H54 (cell line): ENCODE data around the gene SH3BGRL2.
"Not testable (repeated sequence)": the region's sequence is repeated elsewhere in the genome, so short reads cannot be mapped to it uniquely, and the experiment has no call there.

Experiments used
- DNase-seq: peaks from one replicate; pipeline ENCODE4 v3.0.0; 2011; ENCODE audit warnings: low spot score, mixed read lengths; ENCODE audit not compliant: insufficient read length
- FAIRE-seq: peaks from 3 replicates; lab custom pipeline; 2011; peaks lifted over from hg19 to GRCh38; lab: Jason Lieb, UNC
- POLR2A ChIP-seq: IDR thresholded peaks from 2 replicates; pipeline ENCODE4 v1.6.1; 2011; ENCODE audit warnings: low read depth, mild to moderate bottlenecking, low read length

The SH3BGRL2 gene

DNA sequence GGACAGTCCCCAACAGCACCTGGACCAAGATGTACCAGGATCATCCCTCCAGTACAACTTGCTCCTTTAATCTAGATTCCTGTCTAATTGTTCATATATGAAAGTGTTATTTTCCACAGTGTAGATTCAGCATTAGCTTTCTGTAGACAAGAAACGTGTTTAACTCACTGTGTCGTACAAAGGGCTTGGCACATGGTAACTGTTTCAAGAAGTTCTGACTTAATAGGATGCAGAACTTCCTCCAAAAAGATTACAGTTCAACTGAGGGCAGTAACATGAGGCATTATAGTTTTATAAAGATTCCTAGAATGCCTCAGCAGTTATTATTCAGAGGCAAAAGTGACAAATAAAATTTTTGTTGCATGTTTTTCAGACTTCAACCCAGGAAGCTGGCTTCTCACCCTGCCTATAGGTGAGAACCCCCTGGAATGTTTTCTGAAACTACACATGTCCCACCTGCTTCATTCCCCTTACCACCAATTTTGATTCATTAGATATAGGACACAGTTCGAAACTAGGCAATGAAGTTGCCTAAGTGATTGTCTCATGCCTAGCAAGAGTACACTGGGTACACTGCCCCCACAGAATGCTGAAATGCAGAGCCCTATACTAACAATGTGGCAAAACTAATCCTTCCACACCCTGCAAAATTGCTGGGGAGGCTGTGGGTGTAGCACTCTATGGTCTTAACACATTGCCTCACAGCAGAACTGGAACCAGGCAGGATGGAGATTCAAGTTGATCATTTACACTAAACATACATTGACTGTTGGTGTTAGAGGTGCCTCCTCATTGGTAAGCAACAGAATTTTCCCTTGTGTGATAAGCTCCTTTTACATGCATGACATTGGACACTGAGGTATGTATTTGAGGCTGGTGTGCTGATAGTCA lies 22.6 kb upstream of the SH3BGRL2 start:
- TF ChIP-seq POLR2A: no peak
- DNase-seq: no peak
- no peak for FAIRE-seq

DNA sequence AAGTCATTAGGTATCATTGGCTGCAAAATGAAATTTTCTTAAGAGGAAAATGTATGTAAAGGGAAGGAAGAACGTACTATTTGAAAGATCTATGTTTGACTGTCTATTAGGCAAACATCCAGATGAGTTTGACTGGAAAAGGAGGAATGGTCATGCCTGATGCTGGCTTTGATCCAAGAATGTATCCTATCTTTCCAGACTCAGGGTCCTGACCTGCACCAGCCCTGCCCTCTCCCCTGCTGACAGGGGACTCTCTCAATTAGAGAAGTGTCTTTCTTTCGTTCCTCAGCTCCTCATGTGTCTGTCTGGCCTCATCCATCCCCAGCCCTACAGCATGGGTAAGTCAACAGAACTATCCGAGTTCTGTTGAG lies 21.9 kb upstream of the SH3BGRL2 start:
- DNase-seq (no peak), FAIRE-seq (no peak)
- TF ChIP-seq POLR2A: no peak

GRCh38 chr6:79610306-79611009 lies 20.7 kb upstream of the SH3BGRL2 start:
- DNase-seq (no peak), FAIRE-seq (no peak)
- TF ChIP-seq POLR2A: no peak

DNA sequence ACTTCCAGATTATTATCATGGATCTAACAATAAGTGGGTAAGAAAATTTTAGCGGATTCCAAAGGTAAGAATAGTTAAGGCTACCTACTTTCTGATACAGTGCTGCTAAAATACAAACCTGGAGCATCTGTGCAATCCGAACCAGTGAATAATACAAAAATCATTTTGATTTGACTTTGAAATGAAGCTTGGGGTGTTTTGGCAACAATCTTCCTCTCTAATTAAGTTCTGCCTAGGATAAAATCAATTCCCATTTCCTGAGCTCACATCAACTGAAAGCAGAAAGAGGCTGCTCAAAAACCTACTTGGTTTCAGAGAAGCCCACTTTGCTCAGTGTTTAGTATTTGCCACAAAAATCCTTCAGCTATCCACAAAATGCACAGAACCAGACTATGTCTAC lies 18.7 kb upstream of the SH3BGRL2 start:
- FAIRE-seq: no peak

DNA sequence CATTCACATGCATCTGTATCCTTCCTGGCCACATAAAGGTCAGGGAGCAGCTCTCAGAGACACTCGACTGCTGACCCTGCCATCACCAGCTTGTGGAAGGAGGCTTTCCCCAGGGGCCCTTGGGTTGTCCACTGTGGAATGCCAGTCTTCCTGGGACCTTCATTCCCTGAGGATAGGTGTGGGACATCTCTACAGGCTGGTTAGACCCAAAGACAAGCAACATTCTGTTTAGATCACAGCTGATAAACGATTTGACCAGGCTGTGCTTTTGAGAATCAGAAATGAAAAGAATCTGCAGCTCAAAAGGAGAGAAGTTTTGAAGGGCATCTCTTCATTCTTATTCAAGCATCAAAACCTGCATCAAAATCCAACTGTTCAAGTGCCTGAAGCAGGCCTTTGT lies 18.2 kb upstream of the SH3BGRL2 start:
- FAIRE-seq: no peak

More for the DNA sequence above, 18.7 kb upstream of the SH3BGRL2 start:
- no peak for DNase-seq
- no peak for TF ChIP-seq POLR2A

DNA sequence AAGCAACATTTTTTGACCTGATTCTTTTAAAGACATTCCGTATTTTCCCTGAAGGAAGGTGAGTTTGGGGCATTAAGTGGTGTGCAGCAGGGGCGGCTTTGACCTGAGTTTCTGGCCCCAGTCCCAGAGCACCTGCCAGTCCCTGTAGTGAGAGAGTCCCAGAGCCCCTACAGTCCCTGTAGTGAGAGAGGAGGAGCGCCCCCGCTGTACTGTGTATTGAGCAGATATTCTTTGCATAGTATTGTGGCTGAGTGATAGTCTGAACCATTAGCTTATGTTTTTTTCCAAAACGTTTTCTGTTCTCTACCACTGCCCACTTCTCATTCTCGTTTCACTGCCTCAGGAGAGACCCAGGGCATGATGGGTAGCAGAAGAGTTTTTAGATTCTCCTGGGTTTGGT lies 17.2 kb upstream of the SH3BGRL2 start:
- FAIRE-seq: no peak
- no peak for TF ChIP-seq POLR2A
- no peak for DNase-seq

More for the DNA sequence above, 18.2 kb upstream of the SH3BGRL2 start:
- TF ChIP-seq POLR2A: no peak
- DNase-seq: no peak

DNA sequence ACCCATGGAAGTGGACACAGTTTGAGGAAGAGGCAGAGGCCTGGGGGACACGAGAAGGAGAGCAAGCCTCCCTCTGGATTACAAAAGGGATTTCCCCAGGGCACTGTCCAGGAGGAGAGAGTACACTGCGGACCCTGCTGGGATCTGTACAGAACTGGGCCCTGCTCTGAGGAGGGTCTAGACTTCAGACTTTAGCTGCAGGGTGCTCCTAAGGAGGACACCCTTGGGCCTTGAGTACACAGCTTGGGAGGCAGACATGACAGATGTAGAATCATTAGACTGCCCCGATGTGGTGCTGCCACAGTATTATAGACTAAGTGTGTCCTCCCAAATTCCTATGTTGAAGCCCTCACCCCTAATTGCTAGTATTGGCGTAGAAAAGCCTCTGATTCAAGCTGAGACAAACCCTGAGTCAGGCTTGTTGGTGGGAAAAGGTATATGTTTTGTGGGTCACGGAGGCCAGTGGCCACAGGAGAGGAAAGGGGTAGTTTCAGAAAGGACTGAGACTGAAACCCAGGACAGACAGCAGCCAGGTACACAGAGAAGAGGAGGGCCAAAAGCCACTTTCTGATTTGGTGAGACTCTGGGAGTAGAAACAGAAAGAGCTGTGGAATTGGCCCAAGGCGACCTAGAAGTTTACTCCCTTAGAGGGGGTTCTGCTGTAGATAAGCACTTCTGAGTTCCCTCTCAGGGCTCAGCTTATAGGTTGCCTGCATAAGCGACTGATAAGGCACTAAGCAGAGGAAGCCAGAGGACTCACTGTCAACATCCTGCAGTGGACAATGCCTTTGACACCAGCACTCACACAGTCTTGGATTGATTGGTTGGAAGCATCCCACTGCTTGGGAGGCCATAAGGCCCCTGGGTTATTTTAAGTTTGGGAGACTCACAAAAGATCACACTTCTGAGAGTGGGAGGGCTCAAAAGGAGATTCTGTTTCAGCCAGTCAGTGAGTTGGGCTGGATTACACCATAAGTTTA lies 16.5 kb upstream of the SH3BGRL2 start:
- TF ChIP-seq POLR2A: no peak

DNA sequence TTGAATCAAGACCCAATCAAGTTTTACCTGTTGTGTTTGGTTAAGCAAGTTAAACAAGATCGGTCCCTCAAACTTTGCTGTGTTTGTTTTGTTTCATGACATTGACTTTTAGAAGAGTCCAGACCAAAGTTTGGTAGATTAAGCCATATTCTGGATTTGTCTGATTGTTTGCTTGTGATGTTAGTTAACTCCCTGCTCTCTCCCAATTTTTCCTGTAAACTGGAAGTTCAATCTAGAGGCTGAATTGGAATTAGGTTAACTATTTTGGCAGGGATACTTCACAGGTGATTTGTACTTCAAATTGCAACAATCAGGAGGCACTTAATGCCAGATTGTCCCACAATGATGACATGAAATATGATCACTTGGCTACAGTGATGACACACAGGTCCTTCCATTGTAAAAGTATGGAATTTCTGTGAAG lies 13.6 kb upstream of the SH3BGRL2 start:
- DNase-seq (no peak), FAIRE-seq (no peak)

More for the DNA sequence above, 16.5 kb upstream of the SH3BGRL2 start:
- FAIRE-seq (no peak), DNase-seq (no peak)

DNA sequence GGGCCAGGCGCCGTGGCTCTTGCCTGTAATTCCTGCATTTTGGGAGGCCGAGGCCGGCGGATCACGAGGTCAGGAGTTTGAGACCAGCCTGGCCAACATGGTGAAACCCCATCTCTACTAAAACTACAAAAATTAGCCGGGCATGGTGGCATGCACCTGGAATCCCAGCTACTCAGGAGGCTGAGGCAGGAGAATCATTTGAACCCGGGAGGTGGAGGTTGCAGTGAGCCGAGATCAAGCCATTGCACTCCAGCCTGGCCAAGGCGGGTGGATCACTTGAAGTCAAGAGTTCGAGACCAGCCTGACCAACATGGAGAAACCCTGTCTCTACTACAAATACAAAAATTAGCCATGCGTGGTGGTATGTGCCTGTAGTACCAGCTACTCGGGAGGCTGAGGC lies 12.7 kb upstream of the SH3BGRL2 start:
- not testable (repeated sequence) for FAIRE-seq, DNase-seq

More for the DNA sequence above, 13.6 kb upstream of the SH3BGRL2 start:
- no peak for TF ChIP-seq POLR2A

DNA sequence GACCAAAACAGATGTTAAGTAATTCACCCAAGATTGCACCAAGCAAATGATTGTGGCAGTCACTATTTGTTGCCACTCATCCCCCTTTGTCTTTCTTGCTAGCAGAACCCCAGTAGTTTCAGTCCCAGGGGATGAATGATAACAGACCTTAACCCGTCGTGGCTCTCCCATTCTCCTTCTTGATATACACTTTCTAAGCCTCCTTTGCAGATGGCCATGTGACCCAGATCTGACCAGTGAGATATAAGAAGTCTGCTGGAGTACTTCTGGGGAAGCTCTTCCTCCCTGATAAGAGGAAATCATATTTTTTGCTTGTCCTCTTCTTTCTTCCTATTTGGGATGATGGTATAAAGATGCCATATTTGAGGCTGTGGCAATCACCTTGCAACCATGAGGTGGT lies 9.6 kb upstream of the SH3BGRL2 start:
- DNase-seq: no peak
- TF ChIP-seq POLR2A: no peak
- no peak for FAIRE-seq

GRCh38 chr6:79622364-79622763 lies 8.8 kb upstream of the SH3BGRL2 start:
- no peak for FAIRE-seq
- no peak for TF ChIP-seq POLR2A
- no peak for DNase-seq

GRCh38 chr6:79623106-79623505 lies 8.0 kb upstream of the SH3BGRL2 start:
- FAIRE-seq: no peak
- no peak for DNase-seq
- no peak for TF ChIP-seq POLR2A

DNA sequence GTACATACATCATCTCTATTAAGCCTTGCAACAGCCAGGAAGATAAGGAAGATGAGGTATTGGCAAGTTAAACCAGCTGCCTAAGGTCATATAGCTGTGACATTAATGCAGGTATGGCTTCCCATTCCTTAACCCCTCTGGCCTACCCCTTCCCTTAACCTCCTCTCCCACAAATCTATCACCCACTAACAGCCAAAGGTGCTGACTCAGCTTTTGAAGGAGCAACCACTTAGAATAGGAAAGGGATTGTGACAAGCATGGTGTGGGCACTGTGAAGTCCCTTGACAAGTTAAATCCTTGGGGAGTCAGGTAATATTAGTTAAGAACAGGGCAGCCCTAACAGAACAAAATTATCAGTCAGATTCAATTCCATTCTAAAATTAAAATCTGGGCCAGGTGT lies 5.4 kb upstream of the SH3BGRL2 start:
- TF ChIP-seq POLR2A: no peak
- no peak for DNase-seq
- no peak for FAIRE-seq
